ENCODE data around the gene IYD. TPM values are rescaled to one million over a fixed set of nuclear protein-coding genes. Genes with fewer than 3 reads are reported as not detected.

Gene IYD
- total RNA-seq, 3 donors from 2014 or later: 0.29 to 0.33 TPM; not detected in 1

- peak overlapping the region; percentile 32 to 54 for H3K27ac ChIP-seq
- DNase-seq (ENCODE audit: low spot score in 2 of 2): no peak
- no peaks in the 10 kb centered on the region for H3K4me1 ChIP-seq
- no peaks in the 10 kb centered on the region for H3K27me3 ChIP-seq
- no peaks in the 10 kb centered on the region for H3K36me3 ChIP-seq
- no peak overlapping the region for H3K4me3 ChIP-seq
- no peak for TF ChIP-seq POLR2AphosphoS5 (IDR thresholded peaks at IDR 0.05)
- TF ChIP-seq POLR2A (IDR thresholded peaks at IDR 0.05): no peak
- no peak for TF ChIP-seq CTCF (IDR thresholded peaks at IDR 0.05)
- intact Hi-C loops (cut with DNase I; ENCODE audit: low total_unique reads): no loop called here
- no peaks in the 10 kb centered on the region for H3K9me3 ChIP-seq
These were observed 32.1 kb upstream of the IYD start for GRCh38 chr6:150336708-150337107.

- intact Hi-C loops (cut with DNase I; ENCODE audit: low total_unique reads): no loop called here
- Histone ChIP-seq H3K36me3 (no peaks in the 10 kb centered on the region), H3K4me1 (no peaks in the 10 kb centered on the region), H3K9me3 (no peaks in the 10 kb centered on the region), H3K27me3 (no peaks in the 10 kb centered on the region), H3K27ac (no peak overlapping the region), H3K4me3 (no peak overlapping the region)
- no peak for TF ChIP-seq CTCF (IDR thresholded peaks at IDR 0.05)
- no peak for TF ChIP-seq POLR2A (IDR thresholded peaks at IDR 0.05)
- TF ChIP-seq POLR2AphosphoS5 (IDR thresholded peaks at IDR 0.05): no peak
- no peak for DNase-seq (ENCODE audit: low spot score in 2 of 2)
These were observed 26.7 kb upstream of the IYD start for GRCh38 chr6:150342126-150342525.

GRCh38 chr6:150343434-150343833 is 25.4 kb upstream of the IYD start:
- no peak overlapping the region for H3K4me3 ChIP-seq
- H3K27me3 ChIP-seq: no peaks in the 10 kb centered on the region
- no peaks in the 10 kb centered on the region for H3K36me3 ChIP-seq
- H3K27ac ChIP-seq: no peak overlapping the region
- no peaks in the 10 kb centered on the region for H3K9me3 ChIP-seq
- intact Hi-C loops (cut with DNase I; ENCODE audit: low total_unique reads): no loop called here
- TF ChIP-seq POLR2A (IDR thresholded peaks at IDR 0.05) (no peak), POLR2AphosphoS5 (IDR thresholded peaks at IDR 0.05) (no peak), CTCF (IDR thresholded peaks at IDR 0.05) (no peak)
- no peak for DNase-seq (ENCODE audit: low spot score in 2 of 2)
- H3K4me1 ChIP-seq: no peaks in the 10 kb centered on the region

- H3K9me3 ChIP-seq: no peaks in the 10 kb centered on the region
- H3K4me3 ChIP-seq: no peak overlapping the region
- H3K4me1 ChIP-seq: no peaks in the 10 kb centered on the region
- DNase-seq (ENCODE audit: low spot score in 2 of 2): no peak
- no peak for TF ChIP-seq POLR2A (IDR thresholded peaks at IDR 0.05)
- TF ChIP-seq CTCF (IDR thresholded peaks at IDR 0.05): no peak
- no peak for TF ChIP-seq POLR2AphosphoS5 (IDR thresholded peaks at IDR 0.05)
- intact Hi-C loops (cut with DNase I; ENCODE audit: low total_unique reads): no loop called here
- no peak overlapping the region for H3K27ac ChIP-seq
- H3K36me3 ChIP-seq: no peaks in the 10 kb centered on the region
- no peaks in the 10 kb centered on the region for H3K27me3 ChIP-seq
These were observed 23.0 kb upstream of the IYD start for GRCh38 chr6:150345781-150346180.

- Histone ChIP-seq H3K4me3 (no peak overlapping the region), H3K36me3 (no peaks in the 10 kb centered on the region), H3K27ac (no peak overlapping the region), H3K9me3 (no peaks in the 10 kb centered on the region), H3K27me3 (no peaks in the 10 kb centered on the region), H3K4me1 (no peaks in the 10 kb centered on the region)
- TF ChIP-seq POLR2A (IDR thresholded peaks at IDR 0.05) (no peak), CTCF (IDR thresholded peaks at IDR 0.05) (no peak), POLR2AphosphoS5 (IDR thresholded peaks at IDR 0.05) (no peak)
- intact Hi-C loops (cut with DNase I; ENCODE audit: low total_unique reads): no loop called here
- peak in 1 of 2 donors; percentile 59 for DNase-seq (ENCODE audit: low spot score in 2 of 2)
These were observed 22.5 kb upstream of the IYD start for GRCh38 chr6:150346346-150346745.

All from breast epithelium (tissue), 4 donors.